IPS-NIHi11 (cell line): ENCODE measurements around the gene ALOX5.

Experiments
- DNase-seq: peaks from one replicate; pipeline ENCODE4 v3.0.0; 2012; ENCODE audit warnings: mixed read lengths, low spot score

ALOX5 gene

DNA sequence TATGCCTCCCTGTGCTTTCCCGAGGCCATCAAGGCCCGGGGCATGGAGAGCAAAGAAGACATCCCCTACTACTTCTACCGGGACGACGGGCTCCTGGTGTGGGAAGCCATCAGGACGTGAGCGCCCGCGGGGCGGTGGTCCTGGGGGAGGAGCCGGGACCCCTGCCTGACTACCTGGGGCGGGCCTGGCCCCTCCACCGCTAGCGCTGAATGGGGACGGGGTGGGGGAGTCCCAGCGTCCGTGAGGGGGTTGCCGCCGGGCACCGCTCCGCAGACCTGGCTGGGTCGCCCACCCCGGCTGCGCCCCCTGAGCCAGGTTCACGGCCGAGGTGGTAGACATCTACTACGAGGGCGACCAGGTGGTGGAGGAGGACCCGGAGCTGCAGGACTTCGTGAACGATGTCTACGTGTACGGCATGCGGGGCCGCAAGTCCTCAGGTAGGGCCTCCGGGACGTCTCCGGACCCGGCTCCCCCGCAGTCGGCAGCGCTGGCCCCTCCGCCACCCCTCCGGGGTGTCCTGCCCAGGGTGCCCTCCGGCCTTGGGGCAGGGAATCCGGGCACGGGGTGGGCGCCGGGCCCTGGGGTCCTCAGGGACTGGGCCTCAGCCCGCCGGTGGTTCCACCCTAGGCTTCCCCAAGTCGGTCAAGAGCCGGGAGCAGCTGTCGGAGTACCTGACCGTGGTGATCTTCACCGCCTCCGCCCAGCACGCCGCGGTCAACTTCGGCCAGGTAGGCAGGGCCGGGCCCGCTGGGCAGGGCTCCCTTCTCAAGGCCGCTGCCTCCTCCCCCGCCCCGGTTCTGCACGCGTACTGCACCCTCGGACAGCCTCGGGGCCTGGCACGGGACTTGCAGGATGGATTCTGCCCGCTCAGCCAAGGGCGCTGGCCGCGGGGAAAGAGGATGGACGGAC is 69.3 kb downstream of the ALOX5 start:
- peak; percentile 55 for DNase-seq

DNA sequence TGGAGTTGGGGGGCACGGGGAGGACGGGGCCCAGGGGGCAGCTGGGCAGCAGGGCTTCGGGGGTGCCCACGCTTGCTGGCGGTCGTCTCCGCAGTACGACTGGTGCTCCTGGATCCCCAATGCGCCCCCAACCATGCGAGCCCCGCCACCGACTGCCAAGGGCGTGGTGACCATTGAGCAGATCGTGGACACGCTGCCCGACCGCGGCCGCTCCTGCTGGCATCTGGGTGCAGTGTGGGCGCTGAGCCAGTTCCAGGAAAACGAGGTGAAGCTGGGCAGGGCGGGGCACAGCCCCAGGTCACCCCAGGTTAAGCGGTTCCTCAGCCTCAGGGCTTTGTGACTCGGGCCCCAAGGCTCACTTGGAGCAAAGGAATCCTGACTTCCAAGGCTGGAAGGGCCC is 70.0 kb downstream of the ALOX5 start:
- DNase-seq = no peak

DNA sequence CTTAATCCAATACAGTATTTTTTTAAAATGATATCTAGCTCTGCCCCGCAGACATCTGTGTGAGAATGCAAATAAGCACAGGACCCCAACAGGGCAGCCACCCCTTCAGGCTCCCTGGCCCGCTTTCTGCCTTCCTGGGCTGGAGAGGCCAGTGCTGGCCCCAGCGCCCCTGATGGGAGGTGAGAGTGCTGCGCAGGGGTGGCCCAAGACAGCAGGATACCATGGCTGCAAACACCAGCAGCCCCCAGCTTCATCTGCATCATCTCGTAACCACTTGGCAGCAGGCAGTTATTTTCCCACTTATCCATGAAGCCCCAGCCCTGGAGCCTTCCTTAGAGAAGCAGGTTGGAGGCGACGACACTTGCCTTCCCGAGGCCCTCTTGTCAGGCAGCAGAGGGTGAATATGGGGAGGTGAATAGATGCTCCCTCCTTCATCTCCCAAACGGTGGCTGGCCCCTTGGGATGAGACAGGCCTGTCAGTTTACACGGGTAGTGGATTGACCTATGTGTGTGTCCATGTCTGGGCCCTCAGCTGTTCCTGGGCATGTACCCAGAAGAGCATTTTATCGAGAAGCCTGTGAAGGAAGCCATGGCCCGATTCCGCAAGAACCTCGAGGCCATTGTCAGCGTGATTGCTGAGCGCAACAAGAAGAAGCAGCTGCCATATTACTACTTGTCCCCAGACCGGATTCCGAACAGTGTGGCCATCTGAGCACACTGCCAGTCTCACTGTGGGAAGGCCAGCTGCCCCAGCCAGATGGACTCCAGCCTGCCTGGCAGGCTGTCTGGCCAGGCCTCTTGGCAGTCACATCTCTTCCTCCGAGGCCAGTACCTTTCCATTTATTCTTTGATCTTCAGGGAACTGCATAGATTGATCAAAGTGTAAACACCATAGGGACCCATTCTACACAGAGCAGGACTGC is 71.2 kb downstream of the ALOX5 start:
- no peak for DNase-seq

DNA sequence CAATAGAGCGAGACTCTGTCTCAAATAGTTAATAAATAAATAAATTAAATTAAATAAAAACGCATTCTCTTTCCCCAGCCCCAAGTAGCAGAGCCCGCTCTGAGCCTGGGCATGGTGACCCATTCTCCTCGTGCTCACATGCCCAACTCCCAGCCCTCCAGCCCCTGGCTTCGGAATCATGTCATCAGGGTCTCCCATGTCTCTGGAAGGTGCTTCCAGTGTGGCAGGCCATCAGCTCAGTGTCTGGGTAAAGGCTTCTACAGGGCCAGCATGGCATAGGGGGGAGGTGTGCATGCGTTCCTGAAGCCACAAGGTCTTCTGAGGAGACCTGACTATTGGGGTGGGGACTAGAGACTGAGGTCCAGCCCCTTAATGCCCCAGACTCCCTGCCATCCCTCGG is 72.8 kb downstream of the ALOX5 start:
- DNase-seq = no peak

DNA sequence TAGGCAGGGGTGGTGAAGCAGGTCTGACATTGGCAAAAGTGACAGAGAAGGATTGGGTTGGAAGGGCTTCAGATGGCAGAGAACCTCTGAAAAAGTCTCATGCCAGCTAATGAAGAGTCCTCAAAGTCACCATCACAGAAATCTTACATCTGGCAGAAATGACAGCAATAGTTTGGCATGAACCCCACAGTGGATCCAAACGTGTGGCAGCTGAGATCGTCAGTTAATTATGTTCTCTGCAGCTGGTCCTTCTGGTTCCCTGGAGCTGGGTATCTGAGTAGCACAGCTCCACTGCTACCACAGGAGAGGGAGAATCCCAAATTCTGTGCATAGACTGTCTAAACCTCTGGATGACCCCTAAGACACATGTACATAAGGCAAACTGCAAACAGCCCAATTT is 73.4 kb downstream of the ALOX5 start:
- DNase-seq = no peak

DNA sequence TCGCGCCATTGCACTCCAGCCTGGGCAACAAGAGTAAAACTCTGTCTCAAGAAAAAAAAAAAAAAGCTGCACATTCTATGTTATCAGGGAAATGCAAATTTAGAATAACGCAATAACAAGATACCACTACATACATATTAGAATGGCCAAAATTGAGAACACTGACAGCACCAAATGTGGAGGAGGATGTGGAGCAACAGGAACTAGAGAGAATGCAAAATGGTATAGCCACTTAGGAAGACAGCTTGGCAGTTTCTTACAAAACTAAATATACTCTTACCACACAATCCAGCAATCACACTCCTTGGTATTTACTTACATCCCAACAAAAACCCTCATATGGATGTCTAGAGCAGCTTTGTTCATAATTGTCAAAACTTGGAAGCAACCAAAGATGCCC is 76.8 kb downstream of the ALOX5 start:
- no peak for DNase-seq

DNA sequence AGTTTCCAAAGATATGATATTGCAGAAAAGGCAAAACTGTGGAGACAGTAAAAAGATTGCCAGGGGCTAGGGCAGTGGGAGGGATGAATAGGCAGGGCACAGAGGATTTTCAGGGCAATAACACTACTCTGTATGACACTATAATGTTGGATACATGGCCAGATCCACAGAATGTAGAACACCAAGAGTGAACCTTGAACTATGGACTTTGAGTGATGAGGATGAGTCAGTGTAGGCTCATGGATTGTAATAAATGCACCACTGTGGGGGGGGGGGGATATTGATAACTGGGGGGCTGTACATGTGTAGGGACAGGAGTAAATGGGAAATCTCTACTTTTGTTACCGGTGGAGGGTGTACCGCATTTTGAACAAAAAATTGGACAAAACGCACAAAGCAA is 77.4 kb downstream of the ALOX5 start:
- DNase-seq = no peak

DNA sequence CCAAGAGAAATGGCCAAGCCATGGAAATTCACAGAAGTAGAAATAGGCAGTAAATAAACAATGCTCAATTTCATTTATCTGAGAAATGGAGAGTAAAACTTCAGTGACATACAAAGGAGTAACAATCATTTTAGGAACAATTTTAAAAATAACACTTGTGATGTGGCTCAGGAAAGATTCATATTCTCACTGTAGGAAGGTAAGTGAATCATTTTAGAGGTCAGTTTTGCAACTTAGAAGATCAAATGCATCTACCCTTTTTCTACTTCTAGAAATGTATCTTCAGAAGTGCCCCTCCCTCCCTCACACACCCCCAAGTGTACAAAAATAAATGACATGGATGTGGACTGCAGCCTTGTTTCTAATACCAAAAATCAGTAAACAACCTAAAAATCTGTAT is 78.3 kb downstream of the ALOX5 start:
- no peak for DNase-seq

DNA sequence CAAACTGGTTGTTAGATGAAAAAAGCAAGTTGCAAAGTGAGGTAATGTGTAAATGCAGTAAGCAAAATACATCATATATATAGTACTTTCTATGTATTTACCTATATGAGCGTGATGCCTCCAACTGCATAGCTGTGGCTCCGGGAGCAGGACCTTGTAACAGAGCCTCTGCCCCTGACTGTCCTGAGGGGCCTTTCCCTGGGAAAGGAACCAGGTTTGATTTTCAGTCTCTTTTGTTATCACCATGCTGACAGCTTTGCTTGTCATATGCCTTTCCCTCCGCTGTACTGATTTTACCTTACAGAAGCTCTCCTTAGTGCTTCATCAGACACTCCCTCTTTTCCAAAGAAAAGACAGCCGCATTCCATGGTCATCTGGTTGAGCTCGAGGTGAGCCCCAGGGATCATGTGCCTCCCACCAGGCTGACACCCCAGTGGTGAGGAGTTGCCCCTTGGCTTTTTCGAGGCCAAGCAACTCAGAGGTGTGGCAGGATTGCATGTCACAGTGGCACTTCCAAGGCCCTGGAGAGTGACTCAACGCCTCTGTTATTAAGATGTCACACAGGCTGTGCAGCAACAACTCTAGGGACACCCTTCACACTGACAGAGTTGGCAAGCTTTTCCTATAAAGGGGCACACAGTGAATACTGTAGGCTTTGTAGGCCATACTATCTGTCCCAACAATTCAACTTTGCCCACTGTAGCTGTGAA is 78.9 kb downstream of the ALOX5 start:
- DNase-seq = no peak

DNA sequence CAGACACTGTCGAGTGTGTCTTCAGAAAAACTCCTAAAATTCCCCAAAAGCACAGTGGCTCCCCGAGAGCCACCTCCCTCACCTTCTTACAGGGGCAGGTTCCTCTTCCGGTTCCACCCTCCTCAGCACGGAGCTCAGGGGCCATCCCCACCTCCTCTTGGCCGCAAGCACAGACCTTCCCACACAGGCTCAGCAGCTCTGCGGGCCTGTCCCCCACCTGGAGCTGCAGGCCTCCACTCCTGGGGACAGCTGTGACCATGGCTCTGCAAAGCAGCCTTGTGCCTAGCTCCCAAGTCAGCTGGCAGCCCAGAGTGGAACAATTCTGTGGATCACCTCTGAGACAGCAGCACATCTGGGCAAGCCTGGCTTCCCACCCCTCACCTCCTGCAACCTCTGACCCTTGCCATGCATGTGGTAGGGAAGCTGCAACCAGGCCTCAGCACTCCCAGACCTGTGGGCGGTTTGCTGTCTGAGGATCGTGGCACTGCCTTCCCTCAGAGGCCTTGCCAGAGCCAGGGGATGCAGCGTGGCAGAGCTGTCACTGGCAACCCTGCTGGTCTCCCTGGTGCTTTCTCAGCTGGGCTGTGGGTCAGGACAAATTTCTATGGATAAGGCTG is 79.7 kb downstream of the ALOX5 start:
- no peak for DNase-seq

DNA sequence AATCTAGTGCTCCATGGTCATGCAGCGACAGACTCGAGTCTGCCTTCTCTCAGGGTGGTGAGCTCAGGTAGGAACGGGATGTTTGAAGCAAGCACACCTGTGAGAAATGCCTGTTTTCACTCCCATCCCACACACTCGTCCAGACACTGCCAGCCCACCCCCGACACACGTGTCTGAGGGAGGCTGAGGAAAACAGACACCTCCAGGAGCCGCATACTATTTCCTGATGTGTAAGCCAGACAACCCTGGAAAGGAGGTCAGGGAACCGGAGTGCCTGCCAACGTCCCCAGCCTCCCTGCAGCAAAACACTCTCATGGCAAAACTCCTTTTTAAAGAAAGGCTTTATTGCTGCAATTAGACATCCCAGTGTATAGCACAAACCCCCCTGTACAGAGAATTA is 80.2 kb downstream of the ALOX5 start:
- no peak for DNase-seq

DNA sequence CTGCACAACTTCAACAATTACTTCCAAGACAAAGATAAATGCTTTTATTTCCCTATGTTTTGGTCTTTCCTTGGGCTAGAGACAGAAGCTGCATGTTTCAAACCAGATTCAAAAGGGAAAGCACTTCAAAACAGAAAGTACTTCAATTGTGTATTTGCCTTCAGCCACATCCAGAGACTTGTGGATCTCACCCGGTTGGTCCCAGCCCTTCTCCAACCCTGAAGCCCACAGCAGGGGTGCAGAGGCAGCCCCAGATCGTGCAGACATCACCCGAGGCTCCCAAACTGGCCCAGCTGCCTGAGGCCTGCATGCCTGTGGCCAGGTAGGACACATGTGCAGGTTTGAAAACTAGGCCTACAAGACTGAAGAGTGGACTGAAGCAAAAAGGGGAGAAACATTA is 80.8 kb downstream of the ALOX5 start:
- DNase-seq = no peak

DNA sequence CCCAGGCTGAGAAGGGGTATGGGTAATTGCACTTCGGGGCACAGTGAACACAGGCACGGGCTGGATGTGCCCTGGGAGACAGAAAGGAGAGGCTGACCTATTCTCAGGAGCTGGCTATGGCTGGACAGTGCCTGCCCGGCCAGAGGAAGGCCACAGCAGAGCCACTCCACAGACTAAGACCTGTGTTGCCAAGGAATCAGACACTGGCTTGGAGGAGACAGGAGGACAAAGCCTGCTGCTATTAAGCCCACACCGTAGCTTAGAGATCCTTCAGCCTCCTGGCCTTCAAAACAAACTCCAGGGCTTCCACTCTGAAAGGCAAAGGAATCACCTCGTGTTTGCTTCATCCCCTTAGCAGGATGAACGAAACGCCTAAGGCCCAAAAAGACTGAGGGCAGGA is 82.2 kb downstream of the ALOX5 start:
- DNase-seq = no peak

DNA sequence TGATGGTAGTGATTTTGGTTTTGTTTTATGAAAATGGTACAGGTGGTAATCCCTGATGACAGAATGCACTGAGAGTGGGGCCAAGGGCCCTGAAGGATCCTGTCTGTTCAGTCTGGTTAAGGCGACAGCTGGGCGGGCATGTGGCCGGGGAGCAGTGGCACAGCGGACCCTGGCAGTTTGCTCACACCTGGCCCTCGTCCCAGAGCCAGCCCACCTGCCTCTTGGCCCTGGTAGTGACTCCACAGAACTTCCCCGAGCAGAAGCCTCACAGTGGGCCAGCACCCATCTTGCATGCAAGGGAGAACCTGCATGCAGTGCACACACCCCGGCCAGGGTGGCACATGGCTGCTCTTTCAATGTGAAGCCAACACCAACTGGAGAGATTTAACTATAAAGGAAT is 82.8 kb downstream of the ALOX5 start:
- no peak for DNase-seq

DNA sequence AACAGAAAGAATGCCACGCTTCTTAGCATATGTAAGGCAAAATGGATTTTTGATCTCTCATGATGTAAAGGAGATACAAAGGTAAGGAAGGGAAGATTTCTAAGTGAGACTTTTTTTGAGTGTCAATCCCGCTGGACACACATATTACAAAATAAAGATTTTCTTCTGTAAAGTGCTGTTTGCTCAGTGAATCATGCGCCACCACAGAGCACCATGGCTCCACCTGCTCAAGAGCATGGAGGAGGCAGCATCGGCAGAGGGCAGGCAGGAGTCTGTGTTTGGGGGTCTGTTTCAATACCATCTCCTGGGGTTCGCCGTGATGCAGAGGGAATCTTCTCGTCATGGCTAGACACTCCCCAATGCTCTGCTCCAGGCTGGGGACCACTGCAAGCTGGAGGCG is 83.5 kb downstream of the ALOX5 start:
- DNase-seq = no peak

DNA sequence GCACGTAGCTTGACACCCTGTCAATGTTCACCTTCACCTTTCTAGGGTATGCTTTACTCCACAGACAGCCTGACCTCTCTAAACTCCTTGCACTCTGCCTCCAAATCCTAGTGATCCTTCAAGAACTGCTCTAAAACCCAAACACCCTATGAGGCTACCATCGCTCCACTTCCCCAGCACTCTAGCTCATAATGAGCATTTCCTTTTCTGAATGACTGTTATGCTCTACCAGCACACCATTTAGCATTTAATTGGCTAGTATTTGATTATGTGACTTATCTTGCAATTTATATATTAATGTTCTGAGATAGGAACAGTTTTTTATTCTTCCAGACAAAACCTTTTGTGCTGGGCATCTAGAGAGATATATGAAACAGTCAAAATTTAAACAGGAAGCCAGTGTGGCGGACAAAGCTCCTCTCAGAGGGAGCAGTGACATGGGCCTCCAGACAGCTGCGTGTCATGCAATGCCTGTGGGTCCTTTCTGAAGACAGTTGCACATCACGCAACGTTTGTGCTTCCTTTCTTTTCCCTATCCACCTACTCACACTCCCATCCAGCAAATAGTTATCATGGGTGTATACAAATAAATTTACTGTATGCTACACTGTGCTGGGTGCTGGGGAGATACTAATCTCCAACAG is 86.3 kb downstream of the ALOX5 start:
- DNase-seq = no peak

DNA sequence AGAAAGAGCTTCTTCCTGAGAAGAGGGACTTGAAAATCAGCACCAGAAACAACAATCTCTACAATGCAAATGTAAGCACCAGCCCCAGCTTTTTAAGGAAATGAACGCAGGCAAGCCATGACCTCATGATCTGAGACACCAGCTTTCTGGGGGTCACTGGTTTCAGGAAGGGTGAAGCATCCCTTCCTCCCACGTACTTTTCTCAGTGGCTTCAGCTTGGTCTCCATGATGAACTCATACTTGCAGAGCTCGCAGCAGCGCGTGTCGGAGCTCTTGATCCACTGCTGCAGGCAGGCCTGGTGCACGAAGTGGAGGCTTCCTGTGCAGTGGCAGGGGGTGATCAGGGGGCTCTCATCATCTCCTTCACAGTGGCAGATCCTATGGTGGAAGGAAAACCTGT is 87.0 kb downstream of the ALOX5 start:
- no peak for DNase-seq

DNA sequence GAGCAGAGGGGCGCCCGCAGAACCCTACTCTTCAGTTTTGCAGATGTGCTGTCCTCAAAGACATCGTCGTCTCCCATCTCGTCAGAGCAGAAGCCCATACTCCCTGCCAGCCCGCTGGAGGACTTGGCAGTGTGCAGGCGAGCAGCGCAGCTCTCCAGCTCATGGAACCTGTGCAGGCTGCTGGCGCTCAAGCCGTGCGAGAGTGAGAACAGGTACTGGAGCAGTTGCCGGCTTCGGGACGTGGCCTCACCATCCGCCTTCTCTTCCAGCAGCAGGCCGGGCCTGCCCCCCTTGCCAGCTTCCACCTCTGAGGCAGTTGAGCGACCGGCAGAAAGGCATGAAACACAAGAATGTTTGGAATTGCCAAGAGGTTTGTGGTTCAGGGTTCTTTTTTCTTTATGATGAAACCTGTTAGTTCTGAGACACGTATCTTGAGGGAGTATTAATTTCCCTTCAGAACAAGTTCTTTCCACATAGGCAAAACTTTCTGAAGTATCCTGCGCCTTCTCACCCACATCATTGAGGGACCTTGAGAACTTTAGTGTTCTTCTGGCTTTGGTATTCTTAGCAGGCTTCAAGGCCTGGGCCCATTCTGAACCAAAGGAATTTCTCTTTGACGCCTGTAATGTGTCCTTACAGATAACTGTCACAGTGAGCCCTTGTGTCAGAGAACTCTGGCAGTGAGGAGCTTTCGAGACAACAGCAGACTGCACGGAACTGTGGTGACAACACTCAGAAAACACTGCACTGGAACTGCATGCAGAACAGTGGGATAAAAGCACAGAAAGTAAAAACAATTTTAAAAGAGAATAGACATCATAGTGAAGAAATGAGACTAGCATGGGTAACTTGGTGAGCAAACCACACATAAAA is 89.5 kb downstream of the ALOX5 start:
- DNase-seq = no peak

DNA sequence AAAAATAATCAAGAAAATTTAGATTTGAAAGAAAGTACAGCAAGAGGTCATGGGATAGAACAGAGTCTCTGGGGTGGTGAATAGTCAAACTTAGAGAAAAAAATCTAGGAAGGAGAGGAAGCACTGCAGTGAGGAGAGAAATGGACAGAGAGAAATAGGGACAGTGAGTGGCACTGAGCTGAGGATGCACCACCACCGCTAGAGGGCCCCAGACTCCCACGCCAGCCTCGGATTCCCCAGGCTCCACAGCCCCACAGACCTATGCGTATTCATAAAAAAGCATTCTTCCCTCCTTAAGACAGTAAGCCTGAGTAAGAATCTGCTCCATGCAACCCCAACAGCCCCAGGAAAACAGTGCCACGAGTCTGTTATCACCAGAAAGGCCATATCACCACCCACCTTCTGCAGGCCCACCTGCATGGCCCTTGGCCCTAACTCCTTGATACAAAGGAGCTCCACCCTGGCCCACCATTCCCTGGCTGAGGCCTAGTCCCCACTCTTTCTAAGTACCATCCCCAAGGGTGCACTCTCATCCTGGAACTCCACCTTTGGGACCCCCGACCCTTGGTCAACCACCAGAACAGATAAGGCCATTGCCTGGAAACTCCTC is 91.0 kb downstream of the ALOX5 start:
- DNase-seq = peak; percentile 86

DNA sequence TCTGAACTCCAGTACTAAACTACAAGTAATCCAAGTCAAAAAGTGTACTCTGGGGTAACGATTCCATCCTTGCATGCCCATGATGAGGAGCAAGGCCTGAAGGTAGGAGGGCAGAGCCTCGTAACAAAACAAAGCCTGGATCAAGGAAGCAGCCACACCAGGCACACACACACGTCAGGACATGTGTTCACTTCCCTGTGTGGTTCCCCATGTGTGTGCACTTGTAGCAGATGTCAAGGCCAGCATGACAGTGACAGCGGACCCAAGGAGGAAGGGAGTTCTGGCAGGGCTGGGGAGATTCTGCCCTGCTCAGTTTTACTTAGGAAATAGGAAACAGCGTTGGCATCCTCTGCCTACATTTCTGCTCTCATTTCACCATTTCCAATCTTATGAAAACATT is 92.8 kb downstream of the ALOX5 start:
- no peak for DNase-seq
